Neural cell (in vitro differentiated cells): ENCODE measurements around the gene DGKI. TPM values are rescaled to one million over a fixed set of nuclear protein-coding genes. Genes with fewer than 3 reads are reported as not detected.

Source experiments
- H2AFZ ChIP-seq: fragments of 200-600, 300-800 bp; sonication (generic), shearing (Covaris generic); 2 replicates; pipeline ENCODE4 v1.6.0; 2014; ENCODE audit warnings: low read depth, mild to moderate bottlenecking, antibody characterized with exemption, low read length, moderate library complexity
- H3F3A ChIP-seq: fragments of 200-600 bp; shearing (Covaris generic); 2 replicates; pipeline ENCODE4 v1.6.1; 2016; ENCODE audit warnings: mild to moderate bottlenecking, moderate library complexity, mixed read lengths, antibody characterized with exemption, low read length; ENCODE audit not compliant: insufficient read depth, poor library complexity, severe bottlenecking
- H3K27ac ChIP-seq: fragments of 200-600, 300-800 bp; sonication (generic), shearing (Covaris generic); 2 replicates; pipeline ENCODE4 v1.5.1; 2014; ENCODE audit warnings: mild to moderate bottlenecking, low read length, moderate library complexity
- H3K27me3 ChIP-seq: fragments of 300-800, 200-600 bp; sonication (generic), shearing (Covaris generic); 2 replicates; pipeline ENCODE4 v1.6.0; 2014; ENCODE audit warnings: mild to moderate bottlenecking, low read depth, low read length, moderate library complexity; ENCODE audit not compliant: insufficient read depth
- H3K36me3 ChIP-seq: fragments of 300-800, 200-600 bp; sonication (generic), shearing (Covaris generic); 2 replicates; pipeline ENCODE4 v1.5.1; 2014; ENCODE audit warnings: mild to moderate bottlenecking, antibody characterized with exemption, low read length, moderate library complexity; ENCODE audit not compliant: insufficient read depth
- H3K4me2 ChIP-seq: fragments of 300-800, 200-600 bp; sonication (generic), shearing (Covaris generic); 2 replicates; pipeline ENCODE4 v1.6.0; 2014; ENCODE audit warnings: mild to moderate bottlenecking, low read length
- H3K4me3 ChIP-seq: fragments of 300-800, 200-600 bp; sonication (generic), shearing (Covaris generic); 2 replicates; pipeline ENCODE4 v1.5.1; 2014; ENCODE audit warnings: mild to moderate bottlenecking, low read length, moderate library complexity
- H3K79me2 ChIP-seq: fragments of 200-600 bp; shearing (Covaris generic); replicated peaks from 2 replicates; pipeline ENCODE4 v1.6.0; 2014; ENCODE audit warnings: mild to moderate bottlenecking, low read length, moderate library complexity; ENCODE audit not compliant: insufficient read depth
- H3K9ac ChIP-seq: fragments of 300-800, 200-600 bp; sonication (generic), shearing (Covaris generic); 2 replicates; pipeline ENCODE4 v1.6.1; 2016; ENCODE audit warnings: mild to moderate bottlenecking, low read length, mixed read lengths
- H3K9me2 ChIP-seq: fragments of 200-600 bp; shearing (Covaris generic); 2 replicates; pipeline ENCODE4 v1.6.1; 2016; ENCODE audit warnings: mild to moderate bottlenecking, low read length, mixed read lengths; ENCODE audit not compliant: insufficient read depth
- H3K9me3 ChIP-seq: fragments of 200-600, 300-800 bp; sonication (generic), shearing (Covaris generic); 2 replicates; pipeline ENCODE4 v1.6.1; 2016; ENCODE audit warnings: mild to moderate bottlenecking, mixed run types, low read length, moderate library complexity, mixed read lengths
- H4K20me1 ChIP-seq: fragments of 200-600 bp; shearing (Covaris generic); 2 replicates; pipeline ENCODE4 v1.6.1; 2016; ENCODE audit warnings: mild to moderate bottlenecking, mixed run types; ENCODE audit not compliant: insufficient read depth
- EP300 ChIP-seq: fragments of 450-650 bp; conservative IDR thresholded peaks from 2 replicates; pipeline ENCODE4 v1.6.1; 2014; ENCODE audit warnings: antibody characterized with exemption, mild to moderate bottlenecking, moderate library complexity; ENCODE audit not compliant: poor library complexity, severe bottlenecking
- EZH2 ChIP-seq: fragments of 200-600, 300-800 bp; shearing (Covaris generic), sonication (generic); IDR thresholded peaks from 2 replicates; pipeline ENCODE4 v1.6.1; 2014; ENCODE audit warnings: antibody characterized with exemption, low read length, borderline replicate concordance, mild to moderate bottlenecking; ENCODE audit not compliant: insufficient read depth, poor library complexity, severe bottlenecking
- MXI1 ChIP-seq: fragments of 450-650 bp; conservative IDR thresholded peaks from 2 replicates; pipeline ENCODE4 v1.6.1; 2014; ENCODE audit warnings: antibody characterized with exemption, mild to moderate bottlenecking; ENCODE audit not compliant: poor library complexity, severe bottlenecking
- POLR2AphosphoS5 ChIP-seq: IDR thresholded peaks from 2 replicates; pipeline ENCODE4 v1.6.1; 2012
- RAD21 ChIP-seq: fragments of 450-650 bp; conservative IDR thresholded peaks from 2 replicates; pipeline ENCODE4 v1.6.1; 2014; ENCODE audit warnings: antibody characterized with exemption, mild to moderate bottlenecking, moderate library complexity
- SMC3 ChIP-seq: fragments of 450-650 bp; conservative IDR thresholded peaks from 2 replicates; pipeline ENCODE4 v1.6.1; 2014; ENCODE audit warnings: antibody characterized with exemption, mild to moderate bottlenecking, moderate library complexity; ENCODE audit not compliant: poor library complexity
- TAF1 ChIP-seq: IDR thresholded peaks from 2 replicates; pipeline ENCODE4 v1.6.1; 2012; ENCODE audit warnings: low read depth
- polyA plus RNA-seq: library from polyadenylated mRNA; depleted of rRNA; stranded (reverse); fragments of >200 nt; gene quantifications from 2 replicates; pipeline ENCODE4 v1.2.3, GENCODE V29; 2014
- TF ChIP-seq, protein P1 (sequence below): IDR thresholded peaks from 2 replicates; pipeline ENCODE4 v1.6.1; 2012; ENCODE audit warnings: borderline replicate concordance
- TF ChIP-seq, protein P2 (sequence below): fragments of 450-650 bp; IDR thresholded peaks from 2 replicates; pipeline ENCODE4 v1.5.1; 2014; ENCODE audit warnings: antibody characterized with exemption, mild to moderate bottlenecking, moderate library complexity; ENCODE audit not compliant: poor library complexity, severe bottlenecking

The DGKI gene
- polyA plus RNA-seq, 1 donor from 2014 or later: 15.8 TPM

DNA sequence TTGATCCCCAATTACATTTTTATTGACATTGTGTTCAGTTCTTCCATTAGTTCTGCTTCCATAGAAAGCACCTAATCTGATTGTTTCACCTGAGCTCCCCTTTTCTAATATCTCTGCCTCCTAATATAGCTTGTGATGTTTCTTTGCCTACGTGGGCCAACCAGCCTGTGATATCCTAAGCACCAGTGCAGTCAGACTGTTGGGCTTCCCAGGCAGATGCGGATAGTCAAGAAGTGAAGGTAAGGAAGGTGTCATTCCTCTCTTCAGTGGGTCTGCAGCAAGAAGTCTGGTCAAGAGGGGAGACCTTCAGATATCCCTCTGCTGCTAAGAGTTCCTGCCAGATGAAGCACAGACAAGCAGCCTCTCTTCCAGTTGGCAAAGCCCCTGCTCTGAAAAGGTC lies 16.2 kb upstream of the DGKI start:
- Histone ChIP-seq H3K9me3 (no peaks in the 10 kb centered on the region), H3K27ac (no peak overlapping the region), H3K36me3 (no peaks in the 10 kb centered on the region), H3K9ac (no peak overlapping the region), H2AFZ (no peak overlapping the region), H4K20me1 (no peaks in the 10 kb centered on the region), H3F3A (no peaks in the 10 kb centered on the region), H3K79me2 (no peaks in the 10 kb centered on the region), H3K9me2 (no peaks in the 10 kb centered on the region), H3K27me3 (no peaks in the 10 kb centered on the region), H3K4me3 (no peak overlapping the region), H3K4me2 (no peak overlapping the region)
- no peak for TF ChIP-seq MXI1
- TF ChIP-seq, protein P1, sequence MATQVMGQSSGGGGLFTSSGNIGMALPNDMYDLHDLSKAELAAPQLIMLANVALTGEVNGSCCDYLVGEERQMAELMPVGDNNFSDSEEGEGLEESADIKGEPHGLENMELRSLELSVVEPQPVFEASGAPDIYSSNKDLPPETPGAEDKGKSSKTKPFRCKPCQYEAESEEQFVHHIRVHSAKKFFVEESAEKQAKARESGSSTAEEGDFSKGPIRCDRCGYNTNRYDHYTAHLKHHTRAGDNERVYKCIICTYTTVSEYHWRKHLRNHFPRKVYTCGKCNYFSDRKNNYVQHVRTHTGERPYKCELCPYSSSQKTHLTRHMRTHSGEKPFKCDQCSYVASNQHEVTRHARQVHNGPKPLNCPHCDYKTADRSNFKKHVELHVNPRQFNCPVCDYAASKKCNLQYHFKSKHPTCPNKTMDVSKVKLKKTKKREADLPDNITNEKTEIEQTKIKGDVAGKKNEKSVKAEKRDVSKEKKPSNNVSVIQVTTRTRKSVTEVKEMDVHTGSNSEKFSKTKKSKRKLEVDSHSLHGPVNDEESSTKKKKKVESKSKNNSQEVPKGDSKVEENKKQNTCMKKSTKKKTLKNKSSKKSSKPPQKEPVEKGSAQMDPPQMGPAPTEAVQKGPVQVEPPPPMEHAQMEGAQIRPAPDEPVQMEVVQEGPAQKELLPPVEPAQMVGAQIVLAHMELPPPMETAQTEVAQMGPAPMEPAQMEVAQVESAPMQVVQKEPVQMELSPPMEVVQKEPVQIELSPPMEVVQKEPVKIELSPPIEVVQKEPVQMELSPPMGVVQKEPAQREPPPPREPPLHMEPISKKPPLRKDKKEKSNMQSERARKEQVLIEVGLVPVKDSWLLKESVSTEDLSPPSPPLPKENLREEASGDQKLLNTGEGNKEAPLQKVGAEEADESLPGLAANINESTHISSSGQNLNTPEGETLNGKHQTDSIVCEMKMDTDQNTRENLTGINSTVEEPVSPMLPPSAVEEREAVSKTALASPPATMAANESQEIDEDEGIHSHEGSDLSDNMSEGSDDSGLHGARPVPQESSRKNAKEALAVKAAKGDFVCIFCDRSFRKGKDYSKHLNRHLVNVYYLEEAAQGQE: no peak

DNA sequence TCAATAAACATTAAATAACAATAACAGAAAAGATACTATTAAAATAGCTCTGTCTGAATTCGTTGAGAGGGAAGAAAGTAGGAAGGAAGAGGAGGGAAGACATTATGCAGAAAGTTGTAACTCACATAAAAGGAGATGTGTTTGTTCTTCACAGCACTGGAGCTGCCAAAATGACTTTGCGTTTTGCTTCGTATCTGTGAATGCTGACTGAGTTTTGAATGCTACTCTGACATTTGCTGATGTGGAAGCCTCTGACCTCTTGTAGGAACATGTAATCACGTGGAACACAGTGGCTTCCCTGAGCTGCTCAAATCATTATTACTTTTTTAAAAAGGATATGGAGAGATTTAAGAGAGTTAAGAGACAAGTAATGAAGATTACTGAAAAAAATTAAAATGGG lies 15.6 kb upstream of the DGKI start:
- no peak overlapping the region for H3K9ac ChIP-seq
- H4K20me1 ChIP-seq: no peaks in the 10 kb centered on the region
- H3K79me2 ChIP-seq: no peaks in the 10 kb centered on the region
- no peaks in the 10 kb centered on the region for H3K9me2 ChIP-seq
- no peak overlapping the region for H2AFZ ChIP-seq
- no peaks in the 10 kb centered on the region for H3F3A ChIP-seq
- no peak for TF ChIP-seq EZH2
- no peak for TF ChIP-seq TAF1
- TF ChIP-seq, protein P1: no peak
- TF ChIP-seq MXI1: no peak
- TF ChIP-seq EP300: no peak
- no peak for TF ChIP-seq SMC3
- no peak for TF ChIP-seq POLR2AphosphoS5
- TF ChIP-seq, protein P2, sequence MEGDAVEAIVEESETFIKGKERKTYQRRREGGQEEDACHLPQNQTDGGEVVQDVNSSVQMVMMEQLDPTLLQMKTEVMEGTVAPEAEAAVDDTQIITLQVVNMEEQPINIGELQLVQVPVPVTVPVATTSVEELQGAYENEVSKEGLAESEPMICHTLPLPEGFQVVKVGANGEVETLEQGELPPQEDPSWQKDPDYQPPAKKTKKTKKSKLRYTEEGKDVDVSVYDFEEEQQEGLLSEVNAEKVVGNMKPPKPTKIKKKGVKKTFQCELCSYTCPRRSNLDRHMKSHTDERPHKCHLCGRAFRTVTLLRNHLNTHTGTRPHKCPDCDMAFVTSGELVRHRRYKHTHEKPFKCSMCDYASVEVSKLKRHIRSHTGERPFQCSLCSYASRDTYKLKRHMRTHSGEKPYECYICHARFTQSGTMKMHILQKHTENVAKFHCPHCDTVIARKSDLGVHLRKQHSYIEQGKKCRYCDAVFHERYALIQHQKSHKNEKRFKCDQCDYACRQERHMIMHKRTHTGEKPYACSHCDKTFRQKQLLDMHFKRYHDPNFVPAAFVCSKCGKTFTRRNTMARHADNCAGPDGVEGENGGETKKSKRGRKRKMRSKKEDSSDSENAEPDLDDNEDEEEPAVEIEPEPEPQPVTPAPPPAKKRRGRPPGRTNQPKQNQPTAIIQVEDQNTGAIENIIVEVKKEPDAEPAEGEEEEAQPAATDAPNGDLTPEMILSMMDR: no peak
- TF ChIP-seq RAD21: no peak
- H3K36me3 ChIP-seq: no peaks in the 10 kb centered on the region
- no peaks in the 10 kb centered on the region for H3K9me3 ChIP-seq
- no peaks in the 10 kb centered on the region for H3K27me3 ChIP-seq
- no peak overlapping the region for H3K4me2 ChIP-seq
- no peak overlapping the region for H3K27ac ChIP-seq
- H3K4me3 ChIP-seq: no peak overlapping the region
